HG03175 (cell line): ENCODE measurements around the gene GDPD5.
"Not testable (repeated sequence)": the region's sequence is repeated elsewhere in the genome, so short reads cannot be mapped to it uniquely, and the experiment has no call there.

ENCODE experiments used
- ATAC-seq: cut with Tn5 transposase; IDR thresholded peaks from one replicate; pipeline ENCODE4 v1.9.1; 2021; ENCODE audit warnings: mild to moderate bottlenecking, moderate library complexity; ENCODE audit not compliant: unreplicated experiment

GDPD5 gene

GRCh38 chr11:75430714-75431532 is 94.8 kb downstream of the GDPD5 start:
- no peak for ATAC-seq

GRCh38 chr11:75429902-75430713 is 95.6 kb downstream of the GDPD5 start:
- ATAC-seq = peak; percentile 44

- ATAC-seq = no peak
These were observed 96.2 kb downstream of the GDPD5 start for GRCh38 chr11:75429641-75429901.

GRCh38 chr11:75428989-75429640 is 96.6 kb downstream of the GDPD5 start:
- ATAC-seq = no peak

GRCh38 chr11:75428281-75428724 is 97.4 kb downstream of the GDPD5 start:
- ATAC-seq = peak; percentile 54

GRCh38 chr11:75427181-75427580 is 98.6 kb downstream of the GDPD5 start:
- no peak for ATAC-seq

GRCh38 chr11:75426720-75427086 is 99.0 kb downstream of the GDPD5 start:
- no peak for ATAC-seq

- no peak for ATAC-seq
These were observed 100.3 kb downstream of the GDPD5 start for GRCh38 chr11:75425422-75425821.

GRCh38 chr11:75424396-75424795 is 101.3 kb downstream of the GDPD5 start:
- no peak for ATAC-seq

GRCh38 chr11:75423721-75424120 is 102.0 kb downstream of the GDPD5 start:
- ATAC-seq = no peak

- ATAC-seq = no peak
These were observed 103.2 kb downstream of the GDPD5 start for GRCh38 chr11:75422248-75423231.

GRCh38 chr11:75421902-75422247 is 103.9 kb downstream of the GDPD5 start:
- ATAC-seq = no peak

GRCh38 chr11:75421035-75421602 is 104.6 kb downstream of the GDPD5 start:
- ATAC-seq = no peak

GRCh38 chr11:75420224-75421034 is 105.3 kb downstream of the GDPD5 start:
- ATAC-seq = no peak

- no peak for ATAC-seq
These were observed 111.9 kb downstream of the GDPD5 start for GRCh38 chr11:75413864-75414263.

- ATAC-seq = not testable (repeated sequence)
These were observed 112.6 kb downstream of the GDPD5 start for GRCh38 chr11:75413146-75413545.

- not testable (repeated sequence) for ATAC-seq
These were observed 115.8 kb downstream of the GDPD5 start for GRCh38 chr11:75409971-75410370.

GRCh38 chr11:75408957-75409219 is 116.9 kb downstream of the GDPD5 start:
- no peak for ATAC-seq

- no peak for ATAC-seq
These were observed 119.4 kb downstream of the GDPD5 start for GRCh38 chr11:75406338-75406777.
